Keratinocyte (primary cell): Measurements from ENCODE around the gene GP1BB. TPM values are rescaled to one million over a fixed set of nuclear protein-coding genes. Genes with fewer than 3 reads are reported as not detected.

ENCODE experiments used
- DNase-seq: peaks from one replicate; pipeline ENCODE4 v3.0.0-alpha.2; 2011; ENCODE audit warnings: low read depth, missing footprints, low spot score
- FAIRE-seq: peaks from 2 replicates; lab custom pipeline; 2011; peaks lifted over from hg19 to GRCh38; lab: Jason Lieb, UNC
- H2AFZ ChIP-seq: 2 replicates; pipeline ENCODE4 v1.6.0; 2012; ENCODE audit warnings: low read length, control low read depth, inconsistent platforms; ENCODE audit not compliant: control insufficient read depth
- H3K27ac ChIP-seq: 2 replicates; pipeline ENCODE4 v1.5.1; 2011; ENCODE audit warnings: low read length; ENCODE audit not compliant: control insufficient read depth, insufficient read depth
- H3K27me3 ChIP-seq: 3 replicates; pipeline ENCODE4 v1.6.0; 2011; ENCODE audit warnings: low read length; ENCODE audit not compliant: control insufficient read depth, insufficient read depth; ENCODE audit errors: extremely low read depth
- H3K36me3 ChIP-seq, 2 experiments: 2 replicates in 1 of 2; 3 replicates in 1 of 2; pipeline ENCODE4 v1.5.1; 2011; ENCODE audit warnings: low read length in 2 of 2, mild to moderate bottlenecking in 1 of 2; ENCODE audit not compliant: control insufficient read depth in 2 of 2, insufficient read depth in 2 of 2; ENCODE audit errors: extremely low read depth in 1 of 2
- H3K4me1 ChIP-seq: 3 replicates; pipeline ENCODE4 v1.5.1; 2011; ENCODE audit warnings: low read length; ENCODE audit not compliant: control insufficient read depth, insufficient read depth; ENCODE audit errors: extremely low read depth
- H3K4me2 ChIP-seq: 3 replicates; pipeline ENCODE4 v1.6.0; 2011; ENCODE audit warnings: low read depth, low read length; ENCODE audit not compliant: control insufficient read depth, insufficient read depth; ENCODE audit errors: extremely low read depth
- H3K4me3 ChIP-seq, 3 experiments: fragments of 200-600 bp in 1 of 3; sonication (generic) in 1 of 3; 2 replicates in 2 of 3; 3 replicates in 1 of 3; pipeline ENCODE4 v1.5.1; 2011 to 2016; ENCODE audit warnings: low read length in 3 of 3, mild to moderate bottlenecking in 3 of 3, control low read depth in 2 of 3, inconsistent platforms in 1 of 3, low read depth in 1 of 3, mixed read lengths in 1 of 3, mixed run types in 1 of 3, moderate library complexity in 1 of 3; ENCODE audit not compliant: control insufficient read depth in 2 of 3, insufficient read depth in 2 of 3; ENCODE audit errors: extremely low read depth in 1 of 3
- H3K79me2 ChIP-seq: 2 replicates; pipeline ENCODE4 v1.6.0; 2012; ENCODE audit warnings: low read length; ENCODE audit not compliant: control insufficient read depth, insufficient read depth
- H3K9ac ChIP-seq: 3 replicates; pipeline ENCODE4 v1.6.0; 2011; ENCODE audit warnings: low read length; ENCODE audit not compliant: control insufficient read depth, insufficient read depth; ENCODE audit errors: extremely low read depth
- H3K9me1 ChIP-seq: 3 replicates; pipeline ENCODE4 v1.6.0; 2011; ENCODE audit warnings: low read length; ENCODE audit not compliant: control insufficient read depth, insufficient read depth; ENCODE audit errors: extremely low read depth
- H3K9me3 ChIP-seq: 2 replicates; pipeline ENCODE4 v1.5.1; 2012; ENCODE audit warnings: low read depth, low read length; ENCODE audit not compliant: control insufficient read depth
- H4K20me1 ChIP-seq: 3 replicates; pipeline ENCODE4 v1.6.0; 2011; ENCODE audit warnings: low read length; ENCODE audit not compliant: control insufficient read depth, insufficient read depth; ENCODE audit errors: extremely low read depth
- EZH2 ChIP-seq: IDR thresholded peaks from one replicate; pipeline ENCODE4 v1.6.1; 2012; ENCODE audit warnings: inconsistent platforms, mild to moderate bottlenecking, low read length, moderate library complexity
- dilution Hi-C: fragments of 300-500 bp; cut with MboI; formaldehyde crosslinking; loops from one replicate; pipeline ENCODE4 v1.7.0; 2020; ENCODE audit warnings: low sequenced_read_pairs; ENCODE audit not compliant: extremely low pct_ligation_motif_present
- polyA plus RNA-seq, 5 experiments: library from polyadenylated mRNA; depleted of rRNA in 3 of 5; stranded (reverse) in 3 of 5; stranded (forward) in 1 of 5; unstranded in 1 of 5; fragments of >200 nt; gene quantifications; 1 replicate in 1 of 5; 2 replicates in 3 of 5; 3 replicates in 1 of 5; pipeline versions ENCODE4 v1.2.1 to v1.2.3, GENCODE V29; 2011 to 2012; ENCODE audit warnings: missing spikeins in 2 of 5, low read depth in 1 of 5, low replicate concordance in 1 of 5
- TF ChIP-seq, protein P1 (sequence below), 3 experiments: IDR thresholded peaks in 1 of 3; conservative IDR thresholded peaks in 1 of 3; optimal IDR thresholded peaks in 1 of 3; 2 replicates in 2 of 3; 3 replicates in 1 of 3; pipeline versions ENCODE3 to v1.5.1; 2011; ENCODE audit warnings: low read length in 3 of 3, mild to moderate bottlenecking in 3 of 3, moderate library complexity in 2 of 3, control low read depth in 1 of 3, inconsistent platforms in 1 of 3; ENCODE audit not compliant: insufficient read depth in 2 of 3; ENCODE audit errors: extremely low read depth in 1 of 3

The GP1BB gene
- polyA plus RNA-seq, 1 donor (not counting 4 experiments of a cell fraction or from before 2014, with no cell fraction given): 0.05 TPM

DNA sequence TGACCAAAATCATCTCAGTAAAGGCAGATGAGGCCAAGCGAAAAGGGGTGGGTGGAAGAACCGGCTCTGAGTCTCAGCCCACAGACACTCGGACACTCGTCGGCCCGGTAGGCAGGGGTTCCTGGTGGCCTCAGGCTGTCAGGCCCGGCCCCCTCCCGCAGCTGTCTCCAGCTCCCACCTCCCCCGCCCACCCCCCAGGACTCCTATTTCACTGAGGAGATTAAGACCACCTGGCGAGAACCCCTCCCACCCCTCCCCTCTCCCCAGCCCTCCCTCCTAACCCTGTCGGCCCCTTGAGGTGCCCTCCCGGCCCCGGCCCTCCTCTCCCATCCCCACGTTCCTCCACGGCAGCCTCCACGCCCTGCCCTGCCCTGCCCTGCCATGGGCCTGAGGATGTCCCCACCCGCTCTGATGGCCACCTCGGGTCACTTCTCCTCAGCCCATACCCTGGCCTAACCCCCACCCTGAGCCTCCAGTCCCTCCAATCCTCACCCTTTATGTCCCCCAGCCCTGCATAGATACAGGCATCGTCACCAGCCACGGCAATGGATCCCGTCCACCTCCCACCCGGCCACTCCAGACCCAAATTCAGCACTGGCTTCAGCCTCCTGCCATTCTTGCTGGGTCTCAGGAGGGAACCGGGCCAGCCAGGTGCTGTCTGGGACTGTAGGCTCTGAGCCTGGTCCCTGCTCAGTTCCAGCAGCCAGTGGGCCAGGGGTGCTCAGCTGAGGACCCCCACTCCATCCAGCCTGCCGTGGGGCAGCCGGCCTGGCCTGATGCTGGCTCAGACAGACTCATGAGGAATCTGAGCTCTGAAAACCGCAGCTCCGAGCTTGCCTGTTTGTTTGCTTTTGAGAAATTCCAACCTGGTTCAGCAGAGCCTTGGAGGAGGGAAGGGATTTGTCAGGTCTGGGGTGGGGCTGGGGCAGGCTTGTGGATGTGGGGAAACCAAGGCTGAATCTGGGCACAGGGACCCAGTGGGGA lies 27.5 kb downstream of the GP1BB start:
- Histone ChIP-seq H3K9ac (no peak overlapping the region), H3K4me3 (no peak overlapping the region), H3K4me2 (no peak overlapping the region), H3K79me2 (no peaks in the 10 kb centered on the region), H3K27ac (no peak overlapping the region), H3K36me3 (no peaks in the 10 kb centered on the region), H2AFZ (no peak overlapping the region), H3K9me1 (no peaks in the 10 kb centered on the region), H3K27me3 (peaks cover 27% of the 10 kb centered on the region), H4K20me1 (no peaks in the 10 kb centered on the region), H3K4me1 (no peaks in the 10 kb centered on the region), H3K9me3 (no peaks in the 10 kb centered on the region)
- dilution Hi-C loops: no loop called here
- DNase-seq (no peak), FAIRE-seq (no peak)
- TF ChIP-seq, protein P1, sequence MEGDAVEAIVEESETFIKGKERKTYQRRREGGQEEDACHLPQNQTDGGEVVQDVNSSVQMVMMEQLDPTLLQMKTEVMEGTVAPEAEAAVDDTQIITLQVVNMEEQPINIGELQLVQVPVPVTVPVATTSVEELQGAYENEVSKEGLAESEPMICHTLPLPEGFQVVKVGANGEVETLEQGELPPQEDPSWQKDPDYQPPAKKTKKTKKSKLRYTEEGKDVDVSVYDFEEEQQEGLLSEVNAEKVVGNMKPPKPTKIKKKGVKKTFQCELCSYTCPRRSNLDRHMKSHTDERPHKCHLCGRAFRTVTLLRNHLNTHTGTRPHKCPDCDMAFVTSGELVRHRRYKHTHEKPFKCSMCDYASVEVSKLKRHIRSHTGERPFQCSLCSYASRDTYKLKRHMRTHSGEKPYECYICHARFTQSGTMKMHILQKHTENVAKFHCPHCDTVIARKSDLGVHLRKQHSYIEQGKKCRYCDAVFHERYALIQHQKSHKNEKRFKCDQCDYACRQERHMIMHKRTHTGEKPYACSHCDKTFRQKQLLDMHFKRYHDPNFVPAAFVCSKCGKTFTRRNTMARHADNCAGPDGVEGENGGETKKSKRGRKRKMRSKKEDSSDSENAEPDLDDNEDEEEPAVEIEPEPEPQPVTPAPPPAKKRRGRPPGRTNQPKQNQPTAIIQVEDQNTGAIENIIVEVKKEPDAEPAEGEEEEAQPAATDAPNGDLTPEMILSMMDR (optimal IDR thresholded peaks at IDR 0.05 in 1 of 3, IDR thresholded peaks at IDR 0.05 in 1 of 3, conservative IDR thresholded peaks at IDR 0.05 in 1 of 3; ENCODE audit: extremely low read depth in 1 of 3, insufficient read depth in 2 of 3, low read length in 3 of 3): no peak

DNA sequence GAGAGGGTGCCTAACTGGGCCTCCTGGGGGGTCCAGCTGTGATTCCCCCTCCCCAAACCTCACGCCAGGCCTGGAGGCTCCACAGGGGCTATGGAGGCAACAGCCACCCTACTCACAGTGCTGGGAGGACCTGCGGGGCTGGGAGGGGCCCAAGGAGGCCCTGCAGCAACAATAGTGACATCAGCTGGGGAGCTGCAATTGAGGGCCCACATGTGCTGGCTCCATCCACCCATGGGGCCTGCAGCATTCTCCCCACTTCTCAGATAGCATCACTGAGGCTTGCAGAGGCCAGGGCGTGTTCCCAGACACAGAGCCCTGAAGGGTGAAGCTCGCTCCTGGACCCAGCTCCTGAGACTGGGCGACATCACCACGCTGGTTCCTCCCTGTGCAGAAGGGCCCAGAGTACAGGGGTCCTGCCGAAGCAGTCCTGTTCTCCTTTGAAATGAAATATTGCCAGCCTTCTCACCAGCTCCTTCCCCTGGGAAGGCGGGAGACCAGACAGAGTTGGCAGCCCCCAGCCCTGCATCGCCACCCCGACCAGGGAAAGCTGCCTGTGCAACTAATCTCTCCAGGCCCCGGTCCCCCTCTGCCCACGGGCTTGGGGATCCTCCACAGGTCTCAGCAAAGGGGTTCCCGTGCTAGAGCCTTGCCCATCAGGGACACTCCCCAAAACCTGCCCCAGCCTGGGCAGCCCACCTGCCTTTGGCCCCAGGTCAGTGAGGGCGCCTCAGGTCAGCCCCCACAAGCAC lies 28.3 kb downstream of the GP1BB start:
- Histone ChIP-seq H3K27ac (no peak overlapping the region), H3K9me1 (no peaks in the 10 kb centered on the region), H4K20me1 (no peaks in the 10 kb centered on the region), H3K27me3 (peaks cover 35% of the 10 kb centered on the region), H3K4me2 (no peak overlapping the region), H3K9ac (no peak overlapping the region), H3K4me3 (no peak overlapping the region), H3K4me1 (no peaks in the 10 kb centered on the region), H2AFZ (no peak overlapping the region), H3K9me3 (no peaks in the 10 kb centered on the region), H3K36me3 (no peaks in the 10 kb centered on the region), H3K79me2 (no peaks in the 10 kb centered on the region)
- no peak for FAIRE-seq
- DNase-seq: no peak
- TF ChIP-seq, protein P1 (optimal IDR thresholded peaks at IDR 0.05 in 1 of 3, IDR thresholded peaks at IDR 0.05 in 1 of 3, conservative IDR thresholded peaks at IDR 0.05 in 1 of 3; ENCODE audit: extremely low read depth in 1 of 3, insufficient read depth in 2 of 3, low read length in 3 of 3): no peak
- TF ChIP-seq EZH2: no peak
- dilution Hi-C loops: no loop called here
